HG03342 (cell line): ENCODE data around the gene PHACTR3.

ENCODE experiments used
- ATAC-seq: cut with Tn5 transposase; IDR thresholded peaks from one replicate; pipeline ENCODE4 v1.9.1; 2021; ENCODE audit warnings: mild to moderate bottlenecking, moderate library complexity; ENCODE audit not compliant: unreplicated experiment

PHACTR3 gene

GRCh38 chr20:59747671-59748515 lies 143.6 kb downstream of the PHACTR3 start:
- ATAC-seq = no peak

DNA sequence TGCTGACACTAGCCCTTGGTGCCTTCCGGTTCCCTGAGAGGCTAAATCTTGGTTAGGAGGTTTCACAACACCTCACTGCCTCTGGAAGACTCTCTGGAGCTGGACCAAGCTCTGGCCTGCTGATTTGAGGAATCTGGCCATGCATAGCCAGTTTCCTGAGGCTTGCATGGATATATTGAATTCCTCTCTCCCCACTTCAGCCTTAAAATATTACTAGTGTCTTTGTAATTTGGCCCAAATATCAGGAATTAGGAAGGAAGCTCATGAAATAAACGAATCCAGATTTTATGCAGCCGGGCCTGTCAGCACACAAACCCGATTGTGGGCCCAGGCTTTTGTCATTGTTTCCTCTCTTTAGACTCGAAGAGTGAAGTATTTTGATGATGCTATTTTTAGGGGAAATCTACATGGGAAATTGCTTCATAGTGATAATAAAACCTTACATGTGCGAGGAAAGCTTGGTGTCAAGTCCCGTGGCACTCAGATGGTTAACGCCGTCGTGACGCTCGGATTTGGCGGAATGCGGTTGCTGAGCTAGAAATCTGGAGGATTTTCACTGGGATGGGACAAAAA lies 144.4 kb downstream of the PHACTR3 start:
- no peak for ATAC-seq

GRCh38 chr20:59749301-59749700 lies 145.0 kb downstream of the PHACTR3 start:
- ATAC-seq = no peak

DNA sequence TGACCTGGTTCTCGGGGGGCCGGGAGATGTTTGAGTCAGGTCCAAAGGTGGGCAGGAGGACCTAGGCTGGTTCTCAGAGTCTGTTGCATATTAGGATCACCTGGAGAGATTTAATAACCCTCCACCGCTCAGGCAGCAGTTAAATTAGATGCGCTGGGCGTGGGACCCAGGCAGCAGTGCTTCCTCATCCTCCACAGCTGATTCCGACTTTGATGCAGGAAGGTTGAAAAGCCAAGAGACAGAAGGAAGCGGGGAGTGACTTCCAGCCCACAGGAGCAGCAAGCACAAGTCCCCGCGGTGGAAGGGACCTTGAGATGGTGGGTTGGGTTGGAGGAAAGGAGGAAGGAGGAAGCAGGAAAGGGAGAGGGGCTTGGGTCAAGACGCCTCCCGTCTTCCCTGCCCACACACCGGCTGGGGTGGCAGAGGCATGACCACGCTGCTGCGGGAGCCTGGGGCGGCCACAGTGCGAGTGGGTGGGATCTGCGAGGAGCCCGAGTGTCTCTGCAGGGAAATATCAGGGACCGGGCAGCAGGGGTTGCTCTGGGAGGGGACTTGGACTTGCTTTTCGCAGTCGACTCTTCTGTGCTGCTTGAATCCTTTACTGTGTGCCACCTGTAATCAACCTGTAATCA lies 146.0 kb downstream of the PHACTR3 start:
- ATAC-seq = no peak

DNA sequence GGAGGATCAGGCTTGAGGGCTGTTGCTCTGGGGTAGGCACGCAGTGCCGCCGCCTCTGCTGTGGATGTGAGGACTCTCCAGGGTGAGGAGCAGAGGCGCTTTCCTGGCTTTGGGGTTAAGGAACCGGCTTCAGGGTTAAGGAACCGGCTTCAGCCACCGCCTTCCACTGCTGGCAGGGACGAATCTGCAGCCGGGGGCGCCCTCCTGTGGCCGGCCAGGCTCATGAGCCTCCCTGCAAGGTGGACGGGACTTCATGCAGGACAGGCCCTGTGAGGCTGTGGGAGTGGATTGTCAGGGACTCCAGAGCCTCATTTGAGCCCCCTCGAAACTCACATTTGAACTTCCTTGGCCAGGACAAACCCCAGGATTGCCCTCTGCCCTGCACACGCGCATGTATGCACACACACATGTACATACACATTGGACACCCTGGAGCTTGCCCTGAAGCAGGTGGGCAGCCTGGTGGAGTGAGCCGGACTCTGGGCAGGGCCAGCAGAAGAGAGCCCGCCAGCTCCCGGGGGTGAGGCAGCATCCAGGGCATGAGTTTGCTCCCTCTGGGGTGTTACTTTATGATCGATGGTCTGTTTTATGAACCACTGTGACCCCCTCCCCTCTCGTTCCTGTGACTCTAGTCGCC lies 146.9 kb downstream of the PHACTR3 start:
- ATAC-seq = peak; percentile 42

DNA sequence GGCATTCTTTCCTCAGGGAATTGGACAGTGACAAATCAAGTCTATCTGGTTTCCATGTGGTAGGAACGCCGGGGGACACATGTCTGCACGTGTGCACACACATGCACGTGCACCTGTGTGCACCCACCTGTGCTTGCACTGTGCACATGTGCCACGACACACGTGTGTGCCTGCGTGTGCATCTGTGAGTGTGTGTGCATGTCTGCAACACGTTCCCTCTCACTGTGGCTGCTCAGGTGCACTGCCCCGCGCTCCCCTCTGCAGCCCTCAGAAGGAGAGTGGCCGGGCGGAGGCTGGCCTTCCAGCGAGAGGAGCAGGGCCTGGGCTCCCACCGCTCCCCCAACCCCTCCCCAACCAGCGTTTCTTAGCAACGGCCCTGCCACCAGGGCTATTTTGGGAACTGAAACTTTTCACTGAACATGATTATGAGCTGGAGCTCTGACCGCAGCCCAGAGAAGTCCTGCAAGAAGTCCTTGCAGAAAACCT lies 147.8 kb downstream of the PHACTR3 start:
- ATAC-seq = peak; percentile 83

GRCh38 chr20:59752704-59753460 lies 148.5 kb downstream of the PHACTR3 start:
- peak; percentile 46 for ATAC-seq

GRCh38 chr20:59753836-59754235 lies 149.5 kb downstream of the PHACTR3 start:
- no peak for ATAC-seq

DNA sequence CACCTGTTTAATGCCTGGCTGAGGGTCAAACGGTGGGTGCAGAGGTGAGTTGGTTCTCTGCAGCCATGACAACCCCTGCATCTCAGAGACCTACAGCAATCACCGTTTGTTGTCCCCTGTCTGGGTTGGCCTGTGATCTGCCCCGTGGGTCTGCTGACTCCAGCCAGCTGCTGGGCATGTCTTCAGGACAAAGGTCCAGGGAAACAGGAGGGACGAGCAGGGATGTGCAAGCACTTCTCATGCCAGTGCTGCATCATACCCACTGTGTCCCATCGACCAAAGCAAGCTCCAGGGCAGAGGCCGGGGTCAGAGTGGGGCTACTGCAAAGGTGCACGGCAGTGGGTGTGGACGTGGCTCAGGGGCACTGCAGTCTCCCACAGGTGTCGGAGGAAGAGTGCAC lies 150.2 kb downstream of the PHACTR3 start:
- no peak for ATAC-seq

DNA sequence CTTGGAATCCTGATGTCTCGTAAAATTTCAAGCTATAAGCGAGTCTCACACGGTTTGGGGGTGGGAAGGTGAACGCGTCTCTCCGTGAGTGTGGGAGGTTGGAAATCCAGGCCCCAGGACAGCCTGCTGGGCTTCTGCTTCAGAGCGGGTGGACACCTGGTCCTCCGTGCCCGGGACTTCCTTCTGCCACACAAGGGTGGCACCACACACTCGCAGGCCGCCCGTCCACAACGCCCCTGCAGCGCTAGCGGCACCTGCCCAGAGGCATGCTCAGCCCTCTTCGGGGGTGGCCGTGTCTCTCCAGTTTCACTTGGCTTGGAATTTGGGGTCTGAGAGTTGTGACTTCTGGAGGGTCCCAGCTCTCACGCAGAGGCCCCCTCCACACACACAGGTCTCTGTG lies 151.9 kb downstream of the PHACTR3 start:
- no peak for ATAC-seq

GRCh38 chr20:59764037-59764436 lies 159.7 kb downstream of the PHACTR3 start:
- no peak for ATAC-seq

DNA sequence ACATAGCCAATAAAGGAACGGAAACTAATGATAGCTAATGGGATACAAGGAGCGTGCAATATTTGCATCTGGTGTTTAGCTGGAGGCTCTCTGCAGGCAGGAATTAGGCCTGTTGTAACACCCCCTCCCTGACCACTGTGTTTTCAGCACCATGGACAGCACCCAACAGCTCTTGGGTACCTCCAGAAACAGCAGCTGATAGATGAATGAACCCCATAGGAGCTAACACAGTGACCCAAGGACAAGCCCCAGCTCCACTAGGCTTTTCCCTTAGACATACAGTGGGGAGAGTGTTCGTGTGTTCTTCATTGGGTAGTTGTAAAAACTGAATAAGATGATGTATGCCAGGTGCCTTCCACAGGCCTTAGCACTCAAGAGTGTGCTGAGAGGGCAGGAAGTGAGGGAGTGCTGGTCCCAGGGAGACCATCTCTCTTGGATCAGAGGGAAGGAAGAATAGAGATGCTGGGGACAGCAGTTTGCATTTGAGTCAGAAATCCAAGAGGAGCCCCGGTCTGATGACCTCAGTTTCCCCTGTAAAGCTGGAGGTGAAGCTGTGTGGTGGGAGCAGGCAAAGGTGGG lies 161.3 kb downstream of the PHACTR3 start:
- ATAC-seq = no peak

GRCh38 chr20:59767656-59768055 lies 163.3 kb downstream of the PHACTR3 start:
- ATAC-seq = no peak

DNA sequence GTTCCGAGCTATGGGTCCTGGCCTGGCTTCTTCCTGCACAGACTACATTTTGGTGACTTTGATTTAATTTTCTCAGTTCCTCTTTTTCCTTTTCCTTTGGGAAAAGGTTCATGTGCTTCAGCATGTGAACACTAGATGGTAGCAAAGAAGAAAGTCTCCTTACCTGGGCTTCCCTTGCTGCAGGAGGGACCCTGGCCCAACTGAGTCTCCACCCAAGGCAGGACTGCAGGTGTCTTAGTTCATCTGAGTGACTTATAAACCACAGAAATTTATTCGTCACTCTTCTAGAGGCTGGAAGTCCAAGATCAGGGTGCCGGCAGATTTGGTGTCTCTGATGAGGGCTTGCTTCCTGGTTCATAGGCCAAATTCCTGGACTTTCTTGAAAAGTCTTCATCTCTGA lies 165.9 kb downstream of the PHACTR3 start:
- ATAC-seq = no peak

DNA sequence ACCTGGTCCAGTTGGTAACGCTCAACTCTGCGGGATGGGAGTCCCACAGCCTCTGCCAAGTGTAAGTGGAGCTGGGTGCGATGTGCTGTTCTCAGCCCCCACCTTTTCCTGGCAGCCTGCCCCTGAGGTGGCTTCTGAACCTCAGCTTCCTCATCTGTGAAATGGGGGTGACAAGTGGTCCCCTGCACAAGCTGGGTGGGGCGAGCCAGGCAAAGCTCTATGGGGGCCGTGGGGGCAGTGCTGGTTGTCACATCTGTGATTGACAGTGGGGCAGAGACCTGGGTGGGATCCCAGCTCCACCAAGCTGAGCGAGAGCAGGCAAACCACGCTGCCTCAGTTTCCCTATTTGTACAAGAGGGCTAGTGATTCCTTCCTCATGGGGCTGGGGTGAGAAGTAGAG lies 166.5 kb downstream of the PHACTR3 start:
- ATAC-seq = no peak

GRCh38 chr20:59771506-59772372 lies 167.4 kb downstream of the PHACTR3 start:
- ATAC-seq = no peak

GRCh38 chr20:59772373-59772705 lies 168.0 kb downstream of the PHACTR3 start:
- no peak for ATAC-seq

DNA sequence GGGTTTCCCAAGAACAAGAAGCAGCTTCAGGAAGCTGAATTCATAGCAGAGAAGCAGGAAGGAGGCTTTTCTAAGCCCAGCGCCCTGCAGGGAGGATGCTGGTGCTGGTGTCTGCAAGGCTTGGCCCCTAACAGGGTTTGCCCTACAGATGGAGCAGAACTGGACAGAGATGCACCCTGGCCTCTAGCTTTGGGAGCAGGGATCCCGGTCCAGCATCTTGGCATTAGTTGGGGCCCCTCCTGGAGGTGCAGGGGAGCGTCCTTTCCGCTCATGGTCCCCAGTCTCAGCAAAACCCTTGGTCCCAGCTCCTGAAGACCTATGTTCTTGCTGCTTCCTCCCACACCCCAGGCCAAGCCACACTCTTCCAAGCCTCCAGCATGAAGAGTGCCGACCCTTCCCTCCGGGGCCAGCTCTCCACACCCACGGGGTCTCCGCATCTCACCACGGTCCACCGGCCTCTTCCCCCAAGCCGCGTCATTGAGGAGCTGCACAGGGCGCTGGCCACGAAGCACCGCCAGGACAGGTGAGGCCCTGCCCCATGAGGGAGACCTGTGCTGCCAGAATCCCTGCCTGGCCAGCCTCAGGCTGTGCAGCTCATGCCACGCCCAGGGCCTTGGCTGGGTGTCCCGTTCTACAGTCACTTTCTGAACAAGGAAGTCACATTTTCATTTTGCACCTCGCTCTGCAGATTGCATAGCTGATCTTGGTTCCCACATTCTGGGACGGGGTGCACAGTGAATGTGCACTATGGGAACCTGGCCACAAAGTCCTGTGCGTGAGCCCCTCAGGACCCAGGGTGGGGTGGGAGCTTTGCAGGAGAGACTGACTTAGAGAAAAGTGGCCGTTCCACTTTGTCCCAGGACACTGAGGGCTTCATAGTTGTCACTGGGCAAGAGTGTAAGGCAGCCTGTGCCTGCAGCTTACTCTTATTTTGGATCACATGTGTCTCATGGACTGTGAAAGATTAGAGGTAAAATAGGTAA lies 168.9 kb downstream of the PHACTR3 start:
- ATAC-seq = no peak
